DMS53 treated with DMSO at 0.1 percent for 48 hours (cell line): ENCODE measurements around the gene ATOH8.

Experiments used
- DNase-seq: peaks from one replicate; lab custom pipeline; 2025; ENCODE audit not compliant: unreplicated experiment; lab: John Stamatoyannopoulos, UW

ATOH8 gene

GRCh38 chr2:85735691-85736090 lies 18.1 kb upstream of the ATOH8 start:
- no peak for DNase-seq

DNA sequence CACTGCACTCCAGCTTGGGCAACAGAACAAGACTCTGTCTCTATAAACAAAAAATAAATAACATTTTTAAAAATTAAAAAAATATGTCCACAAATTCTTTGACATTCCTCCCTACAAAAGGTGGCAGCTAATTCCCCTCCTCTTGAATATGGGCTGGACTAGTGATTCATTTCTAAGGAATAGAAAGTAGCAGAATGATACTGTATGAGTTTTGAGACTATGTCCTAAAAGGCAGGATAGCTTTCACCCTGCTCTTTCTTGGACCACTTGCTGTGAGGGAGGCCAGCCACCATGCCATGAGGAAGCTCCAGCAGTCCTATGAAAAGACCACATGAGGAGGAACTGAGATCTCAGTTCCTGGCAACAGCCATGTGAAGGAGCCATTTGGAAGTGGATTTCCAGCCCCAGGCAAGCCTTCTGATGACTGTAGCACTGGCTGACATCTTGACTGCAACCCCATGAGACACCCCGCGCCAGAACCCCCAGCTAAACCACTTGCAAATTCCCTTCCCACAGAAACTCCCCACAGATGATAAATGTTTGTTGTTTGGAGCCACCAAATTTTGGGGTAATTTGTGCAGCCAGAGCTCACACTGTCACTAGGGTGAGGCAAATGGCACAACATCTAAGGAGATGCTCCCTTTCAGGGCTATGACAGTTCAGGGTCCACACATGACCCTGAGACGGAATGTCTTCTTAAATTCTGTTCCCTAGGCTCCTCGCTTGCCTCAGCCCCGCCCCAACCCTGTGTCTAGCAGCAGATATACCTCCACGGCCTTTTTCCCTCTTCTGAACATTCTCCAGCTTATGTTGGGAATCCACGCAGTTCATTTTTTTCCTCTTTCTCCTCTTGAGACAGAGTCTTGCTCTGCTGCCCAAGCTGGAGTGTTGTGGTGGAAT lies 17.1 kb upstream of the ATOH8 start:
- DNase-seq: no peak

- no peak for DNase-seq
Measured at GRCh38 chr2:85737481-85737880, 16.3 kb upstream of the ATOH8 start.

DNA sequence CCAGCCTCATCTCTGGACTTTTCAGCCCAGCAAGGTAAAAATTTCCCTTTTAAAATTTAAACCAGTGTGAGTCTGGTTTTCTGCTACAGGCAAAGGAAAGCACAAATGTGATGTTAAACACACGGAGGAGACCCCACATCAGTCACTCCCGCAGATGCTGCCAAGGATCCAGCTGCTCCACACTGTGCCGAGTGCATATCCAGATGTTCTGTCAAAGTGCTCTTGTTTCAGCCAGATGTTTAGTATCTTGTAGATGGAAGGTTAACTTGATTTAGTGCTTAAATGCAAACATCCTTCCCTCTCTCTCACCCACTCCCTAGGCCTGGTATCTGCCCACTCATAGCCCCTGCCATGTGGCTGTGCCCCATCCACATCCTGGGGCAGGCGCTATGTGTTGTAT lies 15.8 kb upstream of the ATOH8 start:
- no peak for DNase-seq

DNA sequence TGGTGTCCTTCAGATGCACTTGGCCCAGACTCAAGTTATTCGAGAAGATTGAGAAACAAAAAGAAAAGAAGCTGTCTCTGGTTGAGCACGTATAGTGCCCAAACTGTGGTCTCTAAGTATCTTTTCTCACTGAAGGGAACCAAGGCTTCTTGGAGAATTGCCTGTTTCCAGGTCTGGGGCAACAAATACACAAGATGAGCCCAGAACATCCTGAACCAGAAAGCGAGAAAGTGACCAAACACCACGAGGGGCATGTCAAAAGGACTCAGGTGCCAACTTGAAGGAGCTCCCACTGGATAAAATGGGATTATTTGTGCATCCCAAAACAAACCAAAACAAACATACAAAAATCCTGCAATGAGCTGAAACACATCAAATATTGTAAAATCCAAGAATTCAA lies 13.6 kb upstream of the ATOH8 start:
- no peak for DNase-seq

GRCh38 chr2:85741211-85741832 lies 12.5 kb upstream of the ATOH8 start:
- no peak for DNase-seq

DNA sequence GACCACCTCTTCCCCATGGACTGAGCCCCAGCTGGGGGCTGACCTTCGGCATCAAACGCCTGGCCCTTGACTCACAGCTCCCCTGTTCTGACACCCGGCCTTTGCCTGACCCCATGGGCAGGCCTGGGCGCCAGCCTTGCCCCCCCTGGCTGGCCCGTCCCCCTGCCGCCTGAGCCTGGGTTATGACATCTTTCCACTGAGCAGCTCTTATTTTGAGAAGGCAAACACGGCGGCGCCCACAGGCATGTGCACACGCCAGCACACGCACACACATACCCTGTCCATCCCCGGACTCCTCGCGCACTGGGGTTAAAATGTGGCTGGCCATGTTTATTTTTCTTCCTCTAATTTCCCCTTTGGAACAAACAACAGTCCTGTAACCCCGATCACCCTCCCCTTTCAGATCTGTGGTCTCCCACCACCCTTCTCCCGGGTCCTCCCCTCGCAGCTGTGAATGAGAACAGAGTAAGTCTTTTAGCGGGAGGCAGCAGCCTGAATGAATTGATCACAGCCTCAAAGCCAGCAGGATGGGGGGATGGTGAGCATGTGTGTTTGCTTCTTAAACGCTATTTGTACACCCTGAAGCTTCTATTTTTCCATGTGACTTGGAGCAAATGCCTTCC lies 11.8 kb upstream of the ATOH8 start:
- DNase-seq: peak; percentile 33

DNA sequence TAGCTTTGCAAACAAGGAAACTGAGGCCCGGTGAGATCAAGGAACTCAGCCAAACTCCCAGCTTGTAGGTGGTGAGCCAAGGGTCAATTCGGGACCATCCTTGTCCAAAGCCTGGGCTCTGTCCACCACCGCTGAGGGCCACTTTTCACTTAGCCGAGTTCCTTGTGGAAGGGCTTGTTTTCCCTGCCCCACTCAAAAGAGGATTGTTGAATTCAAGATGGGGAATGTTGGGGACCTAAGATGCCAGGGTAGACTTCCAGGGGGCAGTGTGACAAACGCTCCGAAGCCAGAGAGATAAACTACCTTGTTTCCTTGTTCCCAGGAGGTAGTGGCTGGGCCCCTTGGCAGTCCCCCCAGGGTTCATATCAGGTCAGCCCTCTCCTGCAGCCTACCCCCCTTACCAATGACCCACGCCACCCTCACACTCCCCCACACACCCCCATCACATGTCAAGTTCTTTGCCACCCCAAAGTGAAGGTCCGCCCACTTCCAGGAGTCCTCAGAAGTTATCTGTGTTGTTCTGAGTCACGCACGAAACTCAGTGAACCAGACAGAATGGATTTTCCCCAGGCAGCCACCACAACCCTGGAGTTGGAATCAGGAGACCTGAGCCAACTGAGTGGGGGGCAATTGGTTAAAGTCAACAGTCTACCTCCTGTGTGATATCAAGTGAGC lies 10.3 kb upstream of the ATOH8 start:
- DNase-seq: no peak

- DNase-seq: no peak
Measured at GRCh38 chr2:85744055-85744454, 9.7 kb upstream of the ATOH8 start.

- DNase-seq: no peak
Measured at GRCh38 chr2:85744741-85745601, 8.8 kb upstream of the ATOH8 start.

DNA sequence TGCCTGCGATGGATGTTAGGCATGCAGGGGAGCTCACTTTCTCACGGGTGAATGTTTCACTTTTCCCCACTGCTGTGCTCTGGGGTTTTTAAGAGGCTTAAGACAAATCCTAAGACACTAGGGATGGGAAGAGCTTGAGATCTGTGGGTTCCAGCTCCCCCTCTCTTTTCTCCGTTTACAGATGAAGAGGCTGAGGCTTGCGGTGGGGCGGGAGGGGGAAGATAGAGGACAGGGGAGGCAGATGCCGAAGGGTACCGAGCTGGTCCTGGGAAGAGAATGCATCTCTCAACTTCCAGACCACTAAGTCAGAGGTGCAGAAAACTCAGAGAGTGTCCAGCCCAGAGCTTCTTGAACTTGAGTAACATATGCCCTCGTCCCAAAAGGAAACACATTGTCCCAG lies 8.2 kb upstream of the ATOH8 start:
- DNase-seq: no peak

DNA sequence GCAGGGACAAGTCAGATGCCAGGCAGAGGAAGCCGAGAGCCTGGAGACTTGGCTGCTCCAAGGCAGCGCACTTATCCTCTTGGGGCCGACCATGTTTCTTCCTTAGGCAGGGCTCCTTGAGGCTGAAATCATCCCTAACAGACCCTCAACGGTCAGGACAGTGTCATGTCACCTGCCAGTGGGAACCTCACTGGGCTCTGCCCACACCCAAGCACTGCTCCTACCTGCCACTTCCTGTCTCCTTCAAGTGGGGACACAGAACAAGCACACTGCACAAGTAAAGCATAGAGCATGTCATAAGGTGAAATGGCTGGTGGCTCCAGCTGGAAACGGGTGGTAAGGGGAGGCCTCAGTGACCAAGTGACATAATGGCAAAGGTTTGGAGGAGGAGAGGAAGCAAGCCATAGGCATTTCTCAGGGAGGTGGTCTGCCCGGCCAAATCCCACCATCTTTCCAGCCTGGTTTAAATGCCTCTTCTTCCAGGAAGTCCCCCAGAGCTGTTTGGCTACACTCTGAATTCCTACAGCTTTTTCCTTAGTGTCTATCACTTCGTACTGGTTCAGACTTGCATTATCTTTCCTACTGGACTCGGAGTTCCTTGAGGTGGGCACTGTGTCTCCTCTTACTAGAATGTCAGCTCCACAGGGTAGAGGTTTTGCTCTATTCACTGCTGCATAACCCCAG lies 7.3 kb upstream of the ATOH8 start:
- DNase-seq: peak; percentile 54

DNA sequence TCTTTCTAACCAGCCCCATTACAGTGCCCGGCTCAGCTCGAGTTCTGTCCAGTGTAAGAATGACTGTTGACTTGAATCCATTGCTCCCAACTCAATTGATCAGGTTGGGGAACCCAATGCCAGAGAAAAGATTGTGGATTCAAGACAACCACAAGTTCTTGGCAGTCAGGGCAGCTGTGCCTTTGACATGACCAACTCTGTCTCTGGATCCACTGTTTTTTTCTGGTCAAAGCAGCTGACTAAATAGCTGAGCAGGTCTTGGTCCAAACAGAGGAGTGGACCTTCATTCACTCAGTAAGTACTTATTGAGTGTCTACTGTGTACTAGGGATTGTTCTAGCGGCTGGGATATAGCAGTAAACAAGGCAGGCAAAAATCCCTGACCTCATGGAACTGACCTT lies 6.3 kb upstream of the ATOH8 start:
- no peak for DNase-seq

- DNase-seq: no peak
Measured at GRCh38 chr2:85748039-85748734, 5.6 kb upstream of the ATOH8 start.

- no peak for DNase-seq
Measured at GRCh38 chr2:85748985-85749875, 4.6 kb upstream of the ATOH8 start.

- DNase-seq: peak; percentile 70
Measured at GRCh38 chr2:85750587-85751575, 2.9 kb upstream of the ATOH8 start.

DNA sequence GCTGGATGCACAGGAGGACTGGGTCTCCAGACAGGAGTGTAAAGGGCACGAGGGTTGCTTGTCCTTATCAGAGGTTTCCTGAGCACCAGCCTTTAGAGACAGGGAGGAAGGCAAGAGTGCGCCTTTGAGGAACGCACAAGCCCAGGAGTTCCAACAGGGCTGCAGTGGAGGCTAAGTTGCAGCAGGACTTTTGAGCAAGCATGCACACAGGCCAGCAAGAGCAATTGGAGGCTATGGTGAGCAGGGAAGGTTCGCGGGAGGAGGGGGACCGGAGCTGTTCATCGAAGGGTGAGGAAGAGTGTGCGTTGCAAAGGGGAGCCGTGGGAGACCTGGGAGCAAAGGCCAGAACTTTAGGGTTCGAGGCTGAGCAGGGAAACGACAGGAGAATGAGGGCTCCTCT lies 2.2 kb upstream of the ATOH8 start:
- no peak for DNase-seq
